HepG2 (cell line): ENCODE measurements around the gene MTHFSD. TPM values are rescaled to one million over a fixed set of nuclear protein-coding genes. Genes with fewer than 3 reads are reported as not detected.

Experiments used
- ATAC-seq: fragments of 200-7000 bp; cut with Tn5 transposase; 3 replicates; pipeline ENCODE4 v1.9.1; 2020; ENCODE audit warnings: mild to moderate bottlenecking, moderate library complexity
- BruUV-seq: library from RNA; stranded (reverse); fragments of 400-500 nt; replicated peaks from 2 replicates; lab custom pipeline; 2021; lab: Mats Ljungman, UMichigan
- CTCF ChIA-PET: fragments of 300-600 bp; formaldehyde crosslinking; extraction: SDS; loops from one replicate; lab custom pipeline; 2021; ENCODE audit warnings: low total read pairs, inconsistent platforms, low intra/inter-chr PET ratio; lab: Yijun Ruan, JAX
- POLR2A ChIA-PET: fragments of 350-600 bp; sonication (Branson Sonifier 250); formaldehyde crosslinking; loops from one replicate; lab custom pipeline; 2020; ENCODE audit warnings: antibody characterized with exemption, inconsistent platforms; lab: Yijun Ruan, JAX
- DNase-seq: peaks from one replicate; pipeline ENCODE4 v3.0.0-alpha.2; 2015; ENCODE audit warnings: low spot score
- FAIRE-seq: peaks from 3 replicates; lab custom pipeline; 2011; peaks lifted over from hg19 to GRCh38; lab: Jason Lieb, UNC
- H2AFZ ChIP-seq: one replicate; pipeline ENCODE4 v1.6.1; 2011; ENCODE audit warnings: low read length, inconsistent platforms
- H3K27ac ChIP-seq: fragments of 300-600 bp; 3 replicates; pipeline ENCODE4 v1.8.0; 2011; ENCODE audit warnings: mixed run types, mild to moderate bottlenecking, mixed read lengths, low read length, inconsistent platforms; ENCODE audit not compliant: insufficient read depth; ENCODE audit errors: extremely low read length
- H3K27me3 ChIP-seq, 2 experiments: fragments of 200-600 bp in 1 of 2; 2 replicates in 1 of 2; 3 replicates in 1 of 2; pipeline versions ENCODE4 v1.6.0 to v1.8.0; 2011; ENCODE audit warnings: low read length in 2 of 2, mild to moderate bottlenecking in 2 of 2, moderate library complexity in 2 of 2, inconsistent platforms in 1 of 2; ENCODE audit not compliant: insufficient read depth in 2 of 2, control insufficient read depth in 1 of 2
- H3K36me3 ChIP-seq, 2 experiments: fragments of 200-600 bp in 1 of 2; replicated peaks in 1 of 2; 2 replicates in 1 of 2; 3 replicates in 1 of 2; pipeline versions ENCODE4 v1.5.1 to v1.8.0; 2011; ENCODE audit warnings: low read length in 2 of 2, inconsistent platforms in 1 of 2; ENCODE audit not compliant: insufficient read depth in 2 of 2, control insufficient read depth in 1 of 2
- H3K4me1 ChIP-seq: 2 replicates; pipeline ENCODE4 v1.5.1; 2012; ENCODE audit warnings: low read length, inconsistent platforms; ENCODE audit not compliant: insufficient read depth
- H3K4me2 ChIP-seq: 2 replicates; pipeline ENCODE4 v1.6.0; 2011; ENCODE audit warnings: low read depth, low read length, inconsistent platforms
- H3K4me3 ChIP-seq, 3 experiments: fragments of 200-600 bp in 1 of 3; sonication (generic), shearing (Covaris generic) in 1 of 3; replicated peaks in 1 of 3; 2 replicates each; pipeline ENCODE4 v1.5.1; 2011 to 2016; ENCODE audit warnings: low read length in 3 of 3, inconsistent platforms in 2 of 3, low read depth in 2 of 3, mild to moderate bottlenecking in 2 of 3, control low read depth in 1 of 3, mixed read lengths in 1 of 3; ENCODE audit not compliant: insufficient read depth in 1 of 3
- H3K79me2 ChIP-seq: one replicate; pipeline ENCODE4 v1.6.1; 2011; ENCODE audit warnings: low read length, inconsistent platforms; ENCODE audit not compliant: insufficient read depth
- H3K9ac ChIP-seq: 2 replicates; pipeline ENCODE4 v1.6.0; 2011; ENCODE audit warnings: mild to moderate bottlenecking, low read depth, low read length, inconsistent platforms; ENCODE audit not compliant: insufficient read depth
- H3K9me3 ChIP-seq: 2 replicates; pipeline ENCODE4 v1.5.1; 2012; ENCODE audit warnings: mild to moderate bottlenecking, low read length
- H4K20me1 ChIP-seq: 2 replicates; pipeline ENCODE4 v1.6.0; 2011; ENCODE audit warnings: inconsistent platforms, mild to moderate bottlenecking, low read length, moderate library complexity; ENCODE audit not compliant: insufficient read depth
- ATF1 ChIP-seq: IDR thresholded peaks from 2 replicates; pipeline ENCODE4 v1.6.1; 2016; ENCODE audit warnings: mild to moderate bottlenecking, control low read depth
- CC2D1A ChIP-seq: sonication (generic); formaldehyde crosslinking; IDR thresholded peaks from 2 replicates; pipeline ENCODE4 v1.8.1; 2023; ENCODE audit warnings: mild to moderate bottlenecking, missing genetic modification reagents
- PITX1 ChIP-seq: sonication (generic); formaldehyde crosslinking; IDR thresholded peaks from 2 replicates; pipeline ENCODE4 v1.5.1; 2020; ENCODE audit warnings: mild to moderate bottlenecking, missing genetic modification reagents
- PLRG1 ChIP-seq: fragments of 450-650 bp; conservative IDR thresholded peaks from 2 replicates; pipeline ENCODE4 v1.6.1; 2016
- SMYD3 ChIP-seq: sonication (generic); formaldehyde crosslinking; IDR thresholded peaks from 2 replicates; pipeline ENCODE4 v1.8.1; 2023; ENCODE audit warnings: mild to moderate bottlenecking, missing genetic modification reagents
- SP2 ChIP-seq: sonication (generic); formaldehyde crosslinking; IDR thresholded peaks from 2 replicates; pipeline ENCODE4 v1.5.1; 2020; ENCODE audit warnings: mild to moderate bottlenecking, missing genetic modification reagents
- SRSF9 ChIP-seq: fragments of 200-400 bp; formaldehyde crosslinking; IDR thresholded peaks from 2 replicates; pipeline ENCODE4 v1.6.1; 2018; ENCODE audit warnings: borderline replicate concordance, mild to moderate bottlenecking, low read depth, low read length; ENCODE audit not compliant: insufficient read depth, poor library complexity, severe bottlenecking
- ZNF253 ChIP-seq: sonication (generic); formaldehyde crosslinking; IDR thresholded peaks from 2 replicates; pipeline ENCODE4 v1.8.0; 2022; ENCODE audit warnings: mild to moderate bottlenecking, missing genetic modification reagents, borderline replicate concordance
- ZNF556 ChIP-seq: sonication (generic); formaldehyde crosslinking; IDR thresholded peaks from 2 replicates; pipeline ENCODE4 v1.4.0; 2020; ENCODE audit warnings: mild to moderate bottlenecking, missing genetic modification reagents, borderline replicate concordance
- ZNF878 ChIP-seq: sonication (generic); formaldehyde crosslinking; IDR thresholded peaks from 2 replicates; pipeline ENCODE4 v1.8.1; 2023; ENCODE audit warnings: mild to moderate bottlenecking, missing genetic modification reagents, moderate library complexity
- WGBS: methylation state at CpG from one replicate; pipeline ENCODE4 v1.1.6; 2017; ENCODE audit warnings: low lambda C conversion rate; 5-methylcytosine and 5-hydroxymethylcytosine counted together
- in situ Hi-C: cut with HindIII; loops from 2 replicates; pipeline ENCODE4 v1.10.0; 2017; ENCODE audit warnings: low pct_unique_long_range_greater_than_20kb; ENCODE audit not compliant: extremely low pct_ligation_motif_present
- intact Hi-C: fragments of 100-400 bp; cut with micrococcal nuclease; formaldehyde crosslinking; loops from one replicate; pipeline ENCODE4 v1.10.0; 2022; ENCODE audit not compliant: unreplicated experiment
- polyA plus RNA-seq, 8 experiments: library from polyadenylated mRNA; depleted of rRNA in 3 of 8; stranded (reverse) in 7 of 8; unstranded in 1 of 8; fragments of >200 nt; fragmentation: Illumina TruSeq in 4 of 8; extraction: Trizol in 4 of 8; gene quantifications; 2 replicates each; pipeline versions ENCODE4 v1.2.1 to v1.2.3, GENCODE V29; 2011 to 2016; ENCODE audit warnings: low read depth in 4 of 8, missing spikeins in 1 of 8, mixed read lengths in 1 of 8; ENCODE audit not compliant: insufficient read depth in 1 of 8
- total RNA-seq, 5 experiments: library from RNA; depleted of rRNA; stranded (reverse); fragments of >200 nt; fragmentation: Illumina TruSeq; extraction: Trizol; gene quantifications; 2 replicates each; pipeline ENCODE4 v1.2.3, GENCODE V29; 2016; ENCODE audit warnings: low read depth in 1 of 5
- TF ChIP-seq, protein P1 (sequence below): sonication (generic); formaldehyde crosslinking; conservative IDR thresholded peaks from 2 replicates; pipeline ENCODE4 v1.8.0; 2022; ENCODE audit warnings: low read depth, missing genetic modification reagents
- TF ChIP-seq, protein P2 (sequence below): IDR thresholded peaks from 2 replicates; pipeline ENCODE4 v1.6.1; 2016; ENCODE audit warnings: low read depth, missing genetic modification reagents, missing compliant biosample characterization
- TF ChIP-seq, protein P3 (sequence below): sonication (generic); formaldehyde crosslinking; conservative IDR thresholded peaks from 2 replicates; pipeline ENCODE4 v1.4.0; 2020; ENCODE audit warnings: missing genetic modification reagents
- TF ChIP-seq, protein P4 (sequence below): sonication (generic); formaldehyde crosslinking; IDR thresholded peaks from 2 replicates; pipeline ENCODE4 v1.8.1; 2023; ENCODE audit warnings: mild to moderate bottlenecking, missing genetic modification reagents

MTHFSD gene
- total and polyA plus RNA-seq, 2 of the 13 experiments (the other 11 are each of a cell fraction or from before 2014, with no cell fraction given): 14.2 to 16.3 TPM

DNA sequence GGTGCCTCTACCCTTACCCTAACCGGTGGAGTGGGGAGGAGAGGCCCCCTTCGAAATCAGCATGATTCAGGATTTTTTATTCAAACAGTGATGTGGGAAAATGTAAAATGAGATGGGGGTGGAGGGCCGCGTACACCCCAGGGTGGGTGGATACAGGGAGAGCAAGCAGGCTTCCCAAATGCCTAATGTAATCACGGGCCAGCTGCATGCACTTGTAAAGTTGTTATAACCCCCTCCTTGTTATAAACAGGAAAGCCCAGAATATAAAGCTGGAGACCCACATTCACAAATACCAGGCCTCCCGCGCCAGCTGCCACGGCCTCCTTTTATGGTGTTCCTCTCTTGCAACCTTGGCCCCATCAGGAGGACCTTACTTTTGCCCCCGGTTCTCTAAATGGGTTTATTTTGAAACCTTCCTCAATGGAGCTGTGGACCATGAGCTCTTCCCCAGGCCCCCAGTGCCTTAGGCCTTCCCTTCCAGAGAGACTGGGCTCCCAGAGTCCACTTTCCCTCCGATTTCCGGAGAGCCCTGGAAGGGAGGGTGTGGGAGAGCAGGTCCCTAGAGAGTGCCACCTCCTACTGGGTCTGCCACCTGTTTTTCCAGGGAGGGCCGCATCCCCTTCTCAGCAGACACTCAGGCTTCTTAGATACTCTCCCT lies 22.4 kb upstream of the MTHFSD start:
- no peak for DNase-seq
- ChIA-PET CTCF (no interaction called here), POLR2A (no interaction called here)
- 2% methylated on average over 12 of the region's 12 CpGs for WGBS
- no peak overlapping the region for H3K27ac ChIP-seq
- no peak for FAIRE-seq
- no peak overlapping the region for H2AFZ ChIP-seq
- no peak overlapping the region for H3K4me2 ChIP-seq
- intact Hi-C loops: no loop called here
- peaks cover 3% of the 10 kb centered on the region; the same call in 1 of the 2 replicates for H4K20me1 ChIP-seq
- H3K4me1 ChIP-seq: peaks cover 9% of the 10 kb centered on the region
- no peaks in the 10 kb centered on the region for H3K36me3 ChIP-seq
- no peak overlapping the region for H3K9ac ChIP-seq
- H3K4me3 ChIP-seq: no peak overlapping the region
- H3K9me3 ChIP-seq: no peaks in the 10 kb centered on the region
- no TSS peak for BruUV-seq
- no peaks in the 10 kb centered on the region for H3K79me2 ChIP-seq
- H3K27me3 ChIP-seq: peaks cover 7 to 93% of the 10 kb centered on the region in 2 experiments
- in situ Hi-C loops: no loop called here
- no peak for ATAC-seq
- TF ChIP-seq ATF1 (CRISPR knock-in tag): no peak
- TF ChIP-seq ZNF253 (CRISPR knock-in tag): no peak
- no peak for TF ChIP-seq SRSF9
- TF ChIP-seq CC2D1A: no peak
- TF ChIP-seq PITX1 (CRISPR knock-in tag): no peak
- TF ChIP-seq, protein P1, sequence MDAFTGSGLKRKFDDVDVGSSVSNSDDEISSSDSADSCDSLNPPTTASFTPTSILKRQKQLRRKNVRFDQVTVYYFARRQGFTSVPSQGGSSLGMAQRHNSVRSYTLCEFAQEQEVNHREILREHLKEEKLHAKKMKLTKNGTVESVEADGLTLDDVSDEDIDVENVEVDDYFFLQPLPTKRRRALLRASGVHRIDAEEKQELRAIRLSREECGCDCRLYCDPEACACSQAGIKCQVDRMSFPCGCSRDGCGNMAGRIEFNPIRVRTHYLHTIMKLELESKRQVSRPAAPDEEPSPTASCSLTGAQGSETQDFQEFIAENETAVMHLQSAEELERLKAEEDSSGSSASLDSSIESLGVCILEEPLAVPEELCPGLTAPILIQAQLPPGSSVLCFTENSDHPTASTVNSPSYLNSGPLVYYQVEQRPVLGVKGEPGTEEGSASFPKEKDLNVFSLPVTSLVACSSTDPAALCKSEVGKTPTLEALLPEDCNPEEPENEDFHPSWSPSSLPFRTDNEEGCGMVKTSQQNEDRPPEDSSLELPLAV (CRISPR knock-in tag): no peak
- no peak for TF ChIP-seq ZNF556
- TF ChIP-seq, protein P2, sequence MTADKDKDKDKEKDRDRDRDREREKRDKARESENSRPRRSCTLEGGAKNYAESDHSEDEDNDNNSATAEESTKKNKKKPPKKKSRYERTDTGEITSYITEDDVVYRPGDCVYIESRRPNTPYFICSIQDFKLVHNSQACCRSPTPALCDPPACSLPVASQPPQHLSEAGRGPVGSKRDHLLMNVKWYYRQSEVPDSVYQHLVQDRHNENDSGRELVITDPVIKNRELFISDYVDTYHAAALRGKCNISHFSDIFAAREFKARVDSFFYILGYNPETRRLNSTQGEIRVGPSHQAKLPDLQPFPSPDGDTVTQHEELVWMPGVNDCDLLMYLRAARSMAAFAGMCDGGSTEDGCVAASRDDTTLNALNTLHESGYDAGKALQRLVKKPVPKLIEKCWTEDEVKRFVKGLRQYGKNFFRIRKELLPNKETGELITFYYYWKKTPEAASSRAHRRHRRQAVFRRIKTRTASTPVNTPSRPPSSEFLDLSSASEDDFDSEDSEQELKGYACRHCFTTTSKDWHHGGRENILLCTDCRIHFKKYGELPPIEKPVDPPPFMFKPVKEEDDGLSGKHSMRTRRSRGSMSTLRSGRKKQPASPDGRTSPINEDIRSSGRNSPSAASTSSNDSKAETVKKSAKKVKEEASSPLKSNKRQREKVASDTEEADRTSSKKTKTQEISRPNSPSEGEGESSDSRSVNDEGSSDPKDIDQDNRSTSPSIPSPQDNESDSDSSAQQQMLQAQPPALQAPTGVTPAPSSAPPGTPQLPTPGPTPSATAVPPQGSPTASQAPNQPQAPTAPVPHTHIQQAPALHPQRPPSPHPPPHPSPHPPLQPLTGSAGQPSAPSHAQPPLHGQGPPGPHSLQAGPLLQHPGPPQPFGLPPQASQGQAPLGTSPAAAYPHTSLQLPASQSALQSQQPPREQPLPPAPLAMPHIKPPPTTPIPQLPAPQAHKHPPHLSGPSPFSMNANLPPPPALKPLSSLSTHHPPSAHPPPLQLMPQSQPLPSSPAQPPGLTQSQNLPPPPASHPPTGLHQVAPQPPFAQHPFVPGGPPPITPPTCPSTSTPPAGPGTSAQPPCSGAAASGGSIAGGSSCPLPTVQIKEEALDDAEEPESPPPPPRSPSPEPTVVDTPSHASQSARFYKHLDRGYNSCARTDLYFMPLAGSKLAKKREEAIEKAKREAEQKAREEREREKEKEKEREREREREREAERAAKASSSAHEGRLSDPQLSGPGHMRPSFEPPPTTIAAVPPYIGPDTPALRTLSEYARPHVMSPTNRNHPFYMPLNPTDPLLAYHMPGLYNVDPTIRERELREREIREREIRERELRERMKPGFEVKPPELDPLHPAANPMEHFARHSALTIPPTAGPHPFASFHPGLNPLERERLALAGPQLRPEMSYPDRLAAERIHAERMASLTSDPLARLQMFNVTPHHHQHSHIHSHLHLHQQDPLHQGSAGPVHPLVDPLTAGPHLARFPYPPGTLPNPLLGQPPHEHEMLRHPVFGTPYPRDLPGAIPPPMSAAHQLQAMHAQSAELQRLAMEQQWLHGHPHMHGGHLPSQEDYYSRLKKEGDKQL (CRISPR knock-in tag): no peak
- TF ChIP-seq SP2 (CRISPR knock-in tag): no peak
- TF ChIP-seq SMYD3 (CRISPR knock-in tag): no peak
- no peak for TF ChIP-seq ZNF878
- TF ChIP-seq, protein P3, sequence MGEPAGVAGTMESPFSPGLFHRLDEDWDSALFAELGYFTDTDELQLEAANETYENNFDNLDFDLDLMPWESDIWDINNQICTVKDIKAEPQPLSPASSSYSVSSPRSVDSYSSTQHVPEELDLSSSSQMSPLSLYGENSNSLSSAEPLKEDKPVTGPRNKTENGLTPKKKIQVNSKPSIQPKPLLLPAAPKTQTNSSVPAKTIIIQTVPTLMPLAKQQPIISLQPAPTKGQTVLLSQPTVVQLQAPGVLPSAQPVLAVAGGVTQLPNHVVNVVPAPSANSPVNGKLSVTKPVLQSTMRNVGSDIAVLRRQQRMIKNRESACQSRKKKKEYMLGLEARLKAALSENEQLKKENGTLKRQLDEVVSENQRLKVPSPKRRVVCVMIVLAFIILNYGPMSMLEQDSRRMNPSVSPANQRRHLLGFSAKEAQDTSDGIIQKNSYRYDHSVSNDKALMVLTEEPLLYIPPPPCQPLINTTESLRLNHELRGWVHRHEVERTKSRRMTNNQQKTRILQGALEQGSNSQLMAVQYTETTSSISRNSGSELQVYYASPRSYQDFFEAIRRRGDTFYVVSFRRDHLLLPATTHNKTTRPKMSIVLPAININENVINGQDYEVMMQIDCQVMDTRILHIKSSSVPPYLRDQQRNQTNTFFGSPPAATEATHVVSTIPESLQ (CRISPR knock-in tag): no peak
- no peak for TF ChIP-seq PLRG1
- TF ChIP-seq, protein P4, sequence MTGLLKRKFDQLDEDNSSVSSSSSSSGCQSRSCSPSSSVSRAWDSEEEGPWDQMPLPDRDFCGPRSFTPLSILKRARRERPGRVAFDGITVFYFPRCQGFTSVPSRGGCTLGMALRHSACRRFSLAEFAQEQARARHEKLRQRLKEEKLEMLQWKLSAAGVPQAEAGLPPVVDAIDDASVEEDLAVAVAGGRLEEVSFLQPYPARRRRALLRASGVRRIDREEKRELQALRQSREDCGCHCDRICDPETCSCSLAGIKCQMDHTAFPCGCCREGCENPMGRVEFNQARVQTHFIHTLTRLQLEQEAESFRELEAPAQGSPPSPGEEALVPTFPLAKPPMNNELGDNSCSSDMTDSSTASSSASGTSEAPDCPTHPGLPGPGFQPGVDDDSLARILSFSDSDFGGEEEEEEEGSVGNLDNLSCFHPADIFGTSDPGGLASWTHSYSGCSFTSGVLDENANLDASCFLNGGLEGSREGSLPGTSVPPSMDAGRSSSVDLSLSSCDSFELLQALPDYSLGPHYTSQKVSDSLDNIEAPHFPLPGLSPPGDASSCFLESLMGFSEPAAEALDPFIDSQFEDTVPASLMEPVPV (CRISPR knock-in tag): no peak
